22Rv1 (cell line): ENCODE measurements around the gene PTH2.

Experiments used
- ZFX ChIP-seq: fragments of 450-650 bp; IDR thresholded peaks from 2 replicates; pipeline ENCODE4 v1.6.1; 2017; ENCODE audit warnings: antibody characterized with exemption, borderline replicate concordance
- TF ChIP-seq, protein P1 (sequence below): fragments of 450-650 bp; IDR thresholded peaks from 2 replicates; pipeline ENCODE4 v1.5.1; 2017; ENCODE audit warnings: mild to moderate bottlenecking

DNA sequence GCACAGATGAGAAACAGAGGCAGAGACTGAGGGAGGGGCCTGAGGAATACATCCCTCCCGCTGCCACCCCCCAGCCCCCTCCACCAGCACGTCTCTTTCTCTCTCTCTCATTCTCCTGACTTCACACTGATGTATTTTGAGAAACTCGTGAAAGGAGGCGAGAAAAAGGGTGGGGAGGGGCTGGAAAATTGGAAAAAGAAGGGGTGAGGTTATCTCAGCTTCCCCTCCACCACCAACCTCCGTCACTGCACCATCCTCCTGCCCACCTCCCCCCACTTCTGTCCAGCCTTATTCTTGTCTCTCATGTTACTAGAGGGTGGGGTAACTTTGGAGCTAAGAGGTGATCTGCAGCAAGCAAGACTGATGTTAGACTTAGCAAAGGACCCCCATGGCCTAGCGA is 16.6 kb upstream of the PTH2 start:
- TF ChIP-seq, protein P1, sequence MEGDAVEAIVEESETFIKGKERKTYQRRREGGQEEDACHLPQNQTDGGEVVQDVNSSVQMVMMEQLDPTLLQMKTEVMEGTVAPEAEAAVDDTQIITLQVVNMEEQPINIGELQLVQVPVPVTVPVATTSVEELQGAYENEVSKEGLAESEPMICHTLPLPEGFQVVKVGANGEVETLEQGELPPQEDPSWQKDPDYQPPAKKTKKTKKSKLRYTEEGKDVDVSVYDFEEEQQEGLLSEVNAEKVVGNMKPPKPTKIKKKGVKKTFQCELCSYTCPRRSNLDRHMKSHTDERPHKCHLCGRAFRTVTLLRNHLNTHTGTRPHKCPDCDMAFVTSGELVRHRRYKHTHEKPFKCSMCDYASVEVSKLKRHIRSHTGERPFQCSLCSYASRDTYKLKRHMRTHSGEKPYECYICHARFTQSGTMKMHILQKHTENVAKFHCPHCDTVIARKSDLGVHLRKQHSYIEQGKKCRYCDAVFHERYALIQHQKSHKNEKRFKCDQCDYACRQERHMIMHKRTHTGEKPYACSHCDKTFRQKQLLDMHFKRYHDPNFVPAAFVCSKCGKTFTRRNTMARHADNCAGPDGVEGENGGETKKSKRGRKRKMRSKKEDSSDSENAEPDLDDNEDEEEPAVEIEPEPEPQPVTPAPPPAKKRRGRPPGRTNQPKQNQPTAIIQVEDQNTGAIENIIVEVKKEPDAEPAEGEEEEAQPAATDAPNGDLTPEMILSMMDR, result no peak
- no peak for TF ChIP-seq ZFX
